K562 (cell line): Measurements from ENCODE around the gene DYRK1A. TPM values are rescaled to one million over a fixed set of nuclear protein-coding genes. Genes with fewer than 3 reads are reported as not detected.

Experiments
- ATAC-seq: fragments of 200-7000 bp; cut with Tn5 transposase; 3 replicates; pipeline ENCODE4 v1.9.1; 2020; ENCODE audit warnings: moderate library complexity
- BruUV-seq: library from RNA; stranded (reverse); fragments of 400-500 nt; replicated peaks from 2 replicates; lab custom pipeline; 2021; lab: Mats Ljungman, UMichigan
- CTCF ChIA-PET: fragments of 300-600 bp; formaldehyde crosslinking; extraction: SDS; loops from one replicate; lab custom pipeline; 2021; ENCODE audit warnings: low intra/inter-chr PET ratio; lab: Yijun Ruan, JAX
- POLR2A ChIA-PET: fragments of 300-600, 350-650 bp; sonication (Branson Sonifier 250); formaldehyde crosslinking; extraction: SDS; loops from one replicate; lab custom pipeline; 2021; ENCODE audit warnings: antibody characterized with exemption, inconsistent platforms; lab: Yijun Ruan, JAX
- DNase-seq, 4 experiments: peaks; one replicate each; pipeline versions ENCODE4 v3.0.0 to v3.0.0-alpha.2; 2011 to 2018; ENCODE audit warnings: low spot score in 3 of 4, mixed read lengths in 3 of 4; ENCODE audit errors: extremely low read depth in 1 of 4
- FAIRE-seq: peaks from 2 replicates; lab custom pipeline; 2011; peaks lifted over from hg19 to GRCh38; lab: Jason Lieb, UNC
- H2AFZ ChIP-seq: 2 replicates; pipeline ENCODE4 v1.6.0; 2011; ENCODE audit warnings: low read depth, low read length, control low read depth, inconsistent platforms
- H3K27ac ChIP-seq: fragments of 200-600 bp; 3 replicates; pipeline ENCODE4 v1.8.0; 2011; ENCODE audit warnings: low read depth, mild to moderate bottlenecking, control low read depth, inconsistent platforms, low read length, moderate library complexity, mixed read lengths; ENCODE audit errors: extremely low read depth
- H3K27me3 ChIP-seq, 2 experiments: fragments of 300-600 bp in 1 of 2; 2 replicates in 1 of 2; 3 replicates in 1 of 2; pipeline versions ENCODE4 v1.6.0 to v1.8.0; 2011; ENCODE audit warnings: inconsistent platforms in 2 of 2, low read length in 2 of 2, mild to moderate bottlenecking in 1 of 2, mixed read lengths in 1 of 2, moderate library complexity in 1 of 2; ENCODE audit not compliant: control insufficient read depth in 2 of 2, insufficient read depth in 2 of 2
- H3K36me3 ChIP-seq: fragments of 300-600 bp; 3 replicates; pipeline ENCODE4 v1.8.0; 2011; ENCODE audit warnings: mild to moderate bottlenecking, low read length, inconsistent platforms; ENCODE audit not compliant: control insufficient read depth, insufficient read depth
- H3K4me1 ChIP-seq, 2 experiments: fragments of 200-600 bp in 1 of 2; replicated peaks in 1 of 2; 2 replicates in 1 of 2; 3 replicates in 1 of 2; pipeline versions ENCODE4 v1.5.1 to v1.8.0; 2011; ENCODE audit warnings: inconsistent platforms in 2 of 2, low read length in 2 of 2, mild to moderate bottlenecking in 1 of 2, mixed read lengths in 1 of 2, moderate library complexity in 1 of 2; ENCODE audit not compliant: control insufficient read depth in 2 of 2, insufficient read depth in 2 of 2
- H3K4me2 ChIP-seq: 2 replicates; pipeline ENCODE4 v1.6.1; 2011; ENCODE audit warnings: low read length, control low read depth, inconsistent platforms, mixed read lengths; ENCODE audit not compliant: insufficient read depth
- H3K4me3 ChIP-seq: fragments of 200-600 bp; sonication (generic), shearing (Covaris generic); 2 replicates; pipeline ENCODE4 v1.5.1; 2016; ENCODE audit warnings: control low read depth, inconsistent platforms
- H3K79me2 ChIP-seq: fragments of 200-600 bp; 3 replicates; pipeline ENCODE4 v1.8.0; 2011; ENCODE audit warnings: low read length, inconsistent platforms; ENCODE audit not compliant: control insufficient read depth, insufficient read depth
- H3K9ac ChIP-seq, 2 experiments: 2 replicates each; pipeline versions ENCODE4 v1.6.0 to v1.6.1; 2011; ENCODE audit warnings: low read depth in 2 of 2, low read length in 2 of 2, control low read depth in 1 of 2, inconsistent platforms in 1 of 2, mild to moderate bottlenecking in 1 of 2, mixed read lengths in 1 of 2; ENCODE audit not compliant: insufficient read depth in 1 of 2
- H3K9me1 ChIP-seq: one replicate; pipeline ENCODE4 v1.6.0; 2011; ENCODE audit warnings: inconsistent platforms, mild to moderate bottlenecking, low read length, moderate library complexity; ENCODE audit not compliant: control insufficient read depth, insufficient read depth
- H3K9me3 ChIP-seq: replicated peaks from 2 replicates; pipeline ENCODE4 v1.5.1; 2011; ENCODE audit warnings: low read depth, low read length, inconsistent platforms; ENCODE audit not compliant: control insufficient read depth, insufficient read depth
- H4K20me1 ChIP-seq: replicated peaks from 2 replicates; pipeline ENCODE4 v1.6.1; 2011; ENCODE audit warnings: low read length, inconsistent platforms, mixed read lengths; ENCODE audit not compliant: control insufficient read depth, insufficient read depth
- ARNT ChIP-seq, 2 experiments: fragments of 450-650 bp; IDR thresholded peaks; 2 replicates each; pipeline ENCODE4 v1.6.1; 2016; ENCODE audit warnings: mild to moderate bottlenecking in 1 of 2
- GTF2F1 ChIP-seq: IDR thresholded peaks from 2 replicates; pipeline ENCODE4 v1.6.1; 2011; ENCODE audit warnings: low read depth, low read length, improper control_type of control experiment
- MCM2 ChIP-seq: fragments of 450-650 bp; IDR thresholded peaks from 2 replicates; pipeline ENCODE4 v1.6.1; 2017; ENCODE audit warnings: low read depth, mild to moderate bottlenecking
- NEUROD1 ChIP-seq: fragments of 150-350 bp; IDR thresholded peaks from 2 replicates; pipeline ENCODE4 v1.6.1; 2014; ENCODE audit warnings: borderline replicate concordance, low read length, low read depth; ENCODE audit not compliant: partially characterized antibody
- NFXL1 ChIP-seq: fragments of 450-650 bp; formaldehyde crosslinking; IDR thresholded peaks from 2 replicates; pipeline ENCODE4 v1.4.0; 2021; ENCODE audit warnings: mild to moderate bottlenecking
- POLR2AphosphoS2 ChIP-seq: IDR thresholded peaks from 2 replicates; pipeline ENCODE4 v1.6.1; 2012; ENCODE audit warnings: low read length, improper control_type of control experiment
- RBFOX2 ChIP-seq: fragments of 200-400 bp; formaldehyde crosslinking; IDR thresholded peaks from 2 replicates; pipeline ENCODE4 v1.6.1; 2017; ENCODE audit warnings: low read depth, mild to moderate bottlenecking, low read length, moderate library complexity
- RBM15 ChIP-seq: fragments of 200-400 bp; formaldehyde crosslinking; IDR thresholded peaks from 2 replicates; pipeline ENCODE4 v1.6.1; 2018; ENCODE audit warnings: mild to moderate bottlenecking, low read length, moderate library complexity; ENCODE audit not compliant: insufficient read depth
- SMARCA4 ChIP-seq: fragments of 450-650 bp; IDR thresholded peaks from 2 replicates; pipeline ENCODE4 v1.6.1; 2016
- ZBTB17 ChIP-seq: fragments of 450-650 bp; formaldehyde crosslinking; IDR thresholded peaks from 2 replicates; pipeline ENCODE4 v1.4.0; 2020; ENCODE audit warnings: mild to moderate bottlenecking
- ZBTB7A ChIP-seq: IDR thresholded peaks from 2 replicates; pipeline ENCODE4 v1.6.1; 2011; ENCODE audit warnings: low read depth, mild to moderate bottlenecking, low read length, moderate library complexity, borderline replicate concordance; ENCODE audit not compliant: control insufficient read depth
- ZBTB8A ChIP-seq: fragments of 450-650 bp; IDR thresholded peaks from 2 replicates; pipeline ENCODE4 v1.6.1; 2018; ENCODE audit warnings: mild to moderate bottlenecking, moderate library complexity; ENCODE audit not compliant: partially characterized antibody
- ZKSCAN1 ChIP-seq: fragments of 150-350 bp; IDR thresholded peaks from 2 replicates; pipeline ENCODE4 v1.6.1; 2016; ENCODE audit warnings: low read depth, low read length
- ZNF695 ChIP-seq: fragments of 450-650 bp; formaldehyde crosslinking; IDR thresholded peaks from 2 replicates; pipeline ENCODE4 v1.4.0; 2020; ENCODE audit warnings: mild to moderate bottlenecking, moderate library complexity
- WGBS: fragments of 100-300 bp; shearing (Covaris generic); methylation state at CpG from one replicate; pipeline ENCODE4 v1.1.6; 2016; ENCODE audit warnings: low coverage, mixed read lengths; ENCODE audit not compliant: insufficient coverage; ENCODE audit errors: missing lambda C conversion rate; 5-methylcytosine and 5-hydroxymethylcytosine counted together
- in situ Hi-C: fragments of 300-500 bp; cut with MboI; formaldehyde crosslinking; loops from 4 replicates; pipeline ENCODE4 v1.15.0; 2018; ENCODE audit warnings: inconsistent platforms, mixed read lengths
- intact Hi-C: fragments of 100-400 bp; cut with micrococcal nuclease; formaldehyde crosslinking; loops from 2 replicates; pipeline ENCODE4 v1.14.2; 2022
- polyA plus RNA-seq, 8 experiments: library from polyadenylated mRNA; depleted of rRNA in 4 of 8; stranded (reverse) in 5 of 8; unstranded in 3 of 8; fragments of >200 nt; fragmentation: Nextera tagmentation in 2 of 8; fragmentation: Illumina TruSeq in 1 of 8; extraction: Ambion mirVana in 2 of 8; extraction: Trizol in 1 of 8; gene quantifications; 2 replicates each; pipeline versions ENCODE4 v1.2.1 to v1.2.3, GENCODE V29; 2011 to 2014; ENCODE audit warnings: inconsistent platforms in 1 of 8, missing spikeins in 1 of 8
- total RNA-seq, 7 experiments: library from RNA; depleted of rRNA in 6 of 7; stranded (reverse); fragments of >200 nt in 6 of 7; fragmentation: Illumina TruSeq in 2 of 7; extraction: Trizol in 2 of 7; gene quantifications; 2 replicates each; pipeline versions ENCODE4 v1.2.1 to v1.2.3, GENCODE V29; 2011 to 2021; ENCODE audit warnings: low replicate concordance in 1 of 7
- TF ChIP-seq, protein P1 (sequence below), 2 experiments: fragments of 450-650 bp; formaldehyde crosslinking in 1 of 2; IDR thresholded peaks; 2 replicates each; pipeline versions ENCODE4 v1.4.0 to v1.6.1; 2014 to 2020; ENCODE audit warnings: mild to moderate bottlenecking in 2 of 2, borderline replicate concordance in 1 of 2, low read depth in 1 of 2

DYRK1A gene
- total and polyA plus RNA-seq, 9 of the 15 experiments (the other 6 are each of a cell fraction or from before 2014, with no cell fraction given) = 3.7 to 64.8 (median 42.3) TPM

DNA sequence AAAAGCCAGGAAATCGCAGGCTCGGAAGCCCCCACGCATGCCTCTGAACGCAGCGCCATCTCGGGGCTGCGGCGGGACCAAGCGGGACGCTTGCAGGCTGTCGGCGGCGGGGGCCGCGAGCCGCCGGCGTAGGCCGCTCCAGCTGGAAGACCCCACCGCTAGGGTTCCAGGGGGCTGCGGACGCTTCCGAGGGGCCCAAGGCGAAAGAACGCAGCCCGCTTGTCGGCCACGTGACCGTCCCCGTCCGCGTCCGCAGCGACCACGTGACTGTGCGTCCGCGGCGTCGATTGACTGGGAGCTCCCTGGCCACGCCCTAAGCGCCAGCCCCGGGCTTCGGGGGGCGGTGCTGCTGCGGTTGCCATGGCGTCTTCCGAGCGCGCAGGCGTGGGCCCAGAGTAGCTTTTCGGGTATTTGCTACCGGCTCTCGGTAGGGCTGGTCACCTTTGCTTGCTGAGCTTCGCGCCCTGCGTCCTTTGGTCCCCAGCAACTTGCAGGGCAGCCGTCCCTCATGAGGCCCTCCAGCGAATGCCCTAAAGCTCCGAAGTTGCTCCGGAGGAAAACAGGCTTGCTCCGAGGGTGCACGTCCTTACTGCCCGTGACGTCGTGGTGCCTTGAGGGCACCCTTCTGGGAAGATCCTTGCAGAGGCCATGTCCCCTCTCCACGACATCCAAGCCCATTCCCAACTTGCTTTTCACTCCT is 197.2 kb downstream of the DYRK1A start:
- peak overlapping the region; percentile 98 for H2AFZ ChIP-seq
- H3K9ac ChIP-seq = peak overlapping the region; percentile 67 to 92
- no TSS peak for BruUV-seq
- H3K4me2 ChIP-seq = peak overlapping the region; percentile 98
- intact Hi-C loops (loop anchor here (2.0 to 10.0 kb wide), 4 partner anchors 19 to 339 kb away; no protein-coding TSS in a partner anchor), in situ Hi-C loops (no loop called here)
- no peaks in the 10 kb centered on the region for H3K9me1 ChIP-seq
- H3K79me2 ChIP-seq = peaks cover 10% of the 10 kb centered on the region
- no peaks in the 10 kb centered on the region for H3K27me3 ChIP-seq
- H3K27ac ChIP-seq = peak overlapping the region; percentile 90
- WGBS = under 1% methylated on average over 67 of the region's 67 CpGs
- ATAC-seq (peak; percentile 93), FAIRE-seq (peak; percentile 84), DNase-seq (peak; percentile 98 to 99 (median 98))
- peaks cover 2% of the 10 kb centered on the region; the same call in 1 of the 2 replicates for H3K9me3 ChIP-seq
- no peaks in the 10 kb centered on the region for H4K20me1 ChIP-seq
- H3K4me1 ChIP-seq = peaks cover 30 to 55% of the 10 kb centered on the region in 2 experiments
- CTCF ChIA-PET = interaction anchor here (0.6 kb wide), 1 partner anchor 17 kb away, joined by 3 read pairs; no protein-coding TSS in a partner anchor
- POLR2A ChIA-PET = interaction anchor here (0.7 to 2.7 kb wide), 25 partner anchors 9 to 601 kb away, joined by 3 to 28 read pairs (median 4); partner anchors contain the start of gene VPS26C
- H3K36me3 ChIP-seq = no peaks in the 10 kb centered on the region
- peak overlapping the region; percentile 61 for H3K4me3 ChIP-seq
- peak; percentile 68 for TF ChIP-seq GTF2F1
- no peak; a peak in 1 of 4 replicates for TF ChIP-seq ARNT (IDR thresholded peaks at IDR 0.05)
- TF ChIP-seq NFXL1 (CRISPR knock-in tag) = no peak
- no peak for TF ChIP-seq SMARCA4
- no peak for TF ChIP-seq ZBTB8A
- TF ChIP-seq ZKSCAN1 = no peak
- TF ChIP-seq, protein P1, sequence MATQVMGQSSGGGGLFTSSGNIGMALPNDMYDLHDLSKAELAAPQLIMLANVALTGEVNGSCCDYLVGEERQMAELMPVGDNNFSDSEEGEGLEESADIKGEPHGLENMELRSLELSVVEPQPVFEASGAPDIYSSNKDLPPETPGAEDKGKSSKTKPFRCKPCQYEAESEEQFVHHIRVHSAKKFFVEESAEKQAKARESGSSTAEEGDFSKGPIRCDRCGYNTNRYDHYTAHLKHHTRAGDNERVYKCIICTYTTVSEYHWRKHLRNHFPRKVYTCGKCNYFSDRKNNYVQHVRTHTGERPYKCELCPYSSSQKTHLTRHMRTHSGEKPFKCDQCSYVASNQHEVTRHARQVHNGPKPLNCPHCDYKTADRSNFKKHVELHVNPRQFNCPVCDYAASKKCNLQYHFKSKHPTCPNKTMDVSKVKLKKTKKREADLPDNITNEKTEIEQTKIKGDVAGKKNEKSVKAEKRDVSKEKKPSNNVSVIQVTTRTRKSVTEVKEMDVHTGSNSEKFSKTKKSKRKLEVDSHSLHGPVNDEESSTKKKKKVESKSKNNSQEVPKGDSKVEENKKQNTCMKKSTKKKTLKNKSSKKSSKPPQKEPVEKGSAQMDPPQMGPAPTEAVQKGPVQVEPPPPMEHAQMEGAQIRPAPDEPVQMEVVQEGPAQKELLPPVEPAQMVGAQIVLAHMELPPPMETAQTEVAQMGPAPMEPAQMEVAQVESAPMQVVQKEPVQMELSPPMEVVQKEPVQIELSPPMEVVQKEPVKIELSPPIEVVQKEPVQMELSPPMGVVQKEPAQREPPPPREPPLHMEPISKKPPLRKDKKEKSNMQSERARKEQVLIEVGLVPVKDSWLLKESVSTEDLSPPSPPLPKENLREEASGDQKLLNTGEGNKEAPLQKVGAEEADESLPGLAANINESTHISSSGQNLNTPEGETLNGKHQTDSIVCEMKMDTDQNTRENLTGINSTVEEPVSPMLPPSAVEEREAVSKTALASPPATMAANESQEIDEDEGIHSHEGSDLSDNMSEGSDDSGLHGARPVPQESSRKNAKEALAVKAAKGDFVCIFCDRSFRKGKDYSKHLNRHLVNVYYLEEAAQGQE (IDR thresholded peaks at IDR 0.05; ENCODE audit: borderline replicate concordance) = peak; percentile 97
- TF ChIP-seq, protein P1 (CRISPR knock-in tag; IDR thresholded peaks at IDR 0.05; ENCODE audit: low read depth) = peak; percentile 44; the same call in 1 of the 2 replicates
- TF ChIP-seq RBM15 = no peak
- peak; percentile 95 for TF ChIP-seq RBFOX2
- TF ChIP-seq NEUROD1 = peak; percentile 22
- TF ChIP-seq ZBTB7A = peak; percentile 88
- no peak for TF ChIP-seq ZNF695 (CRISPR knock-in tag)
- TF ChIP-seq POLR2AphosphoS2 = no peak
- TF ChIP-seq ZBTB17 = peak; percentile 20
- no peak for TF ChIP-seq MCM2
